Mesothelial cell of epicardium (in vitro differentiated cells): ENCODE results near the gene GNRHR. TPM values are rescaled to one million over a fixed set of nuclear protein-coding genes. Genes with fewer than 3 reads are reported as not detected.
"Not testable (repeated sequence)": the region's sequence is repeated elsewhere in the genome, so short reads cannot be mapped to it uniquely, and the experiment has no call there.

ENCODE experiments used
- DNase-seq, 2 experiments: peaks; one replicate each; pipeline ENCODE4 v3.0.0; 2021; ENCODE audit warnings: low spot score in 2 of 2; ENCODE audit not compliant: unreplicated experiment in 2 of 2
- H3K27ac Mint-ChIP-seq: 2 replicates; pipeline ENCODE4 v1.8.0; 2021; ENCODE audit warnings: mixed read lengths
- H3K27me3 Mint-ChIP-seq: 2 replicates; pipeline ENCODE4 v1.8.0; 2021; ENCODE audit warnings: low read depth, mixed read lengths
- H3K36me3 Mint-ChIP-seq: 2 replicates; pipeline ENCODE4 v1.8.0; 2021; ENCODE audit warnings: mixed read lengths
- H3K4me1 Mint-ChIP-seq: 2 replicates; pipeline ENCODE4 v1.8.0; 2021; ENCODE audit warnings: mixed read lengths
- H3K4me3 Mint-ChIP-seq: 2 replicates; pipeline ENCODE4 v1.8.0; 2021; ENCODE audit warnings: mild to moderate bottlenecking, moderate library complexity, mixed read lengths
- H3K9me3 Mint-ChIP-seq: 2 replicates; pipeline ENCODE4 v1.8.0; 2021; ENCODE audit warnings: mixed read lengths
- total RNA-seq: library from RNA; stranded (reverse); gene quantifications from 3 replicates; pipeline ENCODE4 v1.2.1, GENCODE V29; 2021
- TF ChIP-seq, protein P1 (sequence below): fragments of 200-600 bp; sonication (generic); IDR thresholded peaks from one replicate; pipeline ENCODE4 v1.5.0; 2021; ENCODE audit warnings: antibody characterized with exemption; ENCODE audit not compliant: unreplicated experiment

Gene GNRHR
- total RNA-seq, 1 donor from 2014 or later, result not detected

DNA sequence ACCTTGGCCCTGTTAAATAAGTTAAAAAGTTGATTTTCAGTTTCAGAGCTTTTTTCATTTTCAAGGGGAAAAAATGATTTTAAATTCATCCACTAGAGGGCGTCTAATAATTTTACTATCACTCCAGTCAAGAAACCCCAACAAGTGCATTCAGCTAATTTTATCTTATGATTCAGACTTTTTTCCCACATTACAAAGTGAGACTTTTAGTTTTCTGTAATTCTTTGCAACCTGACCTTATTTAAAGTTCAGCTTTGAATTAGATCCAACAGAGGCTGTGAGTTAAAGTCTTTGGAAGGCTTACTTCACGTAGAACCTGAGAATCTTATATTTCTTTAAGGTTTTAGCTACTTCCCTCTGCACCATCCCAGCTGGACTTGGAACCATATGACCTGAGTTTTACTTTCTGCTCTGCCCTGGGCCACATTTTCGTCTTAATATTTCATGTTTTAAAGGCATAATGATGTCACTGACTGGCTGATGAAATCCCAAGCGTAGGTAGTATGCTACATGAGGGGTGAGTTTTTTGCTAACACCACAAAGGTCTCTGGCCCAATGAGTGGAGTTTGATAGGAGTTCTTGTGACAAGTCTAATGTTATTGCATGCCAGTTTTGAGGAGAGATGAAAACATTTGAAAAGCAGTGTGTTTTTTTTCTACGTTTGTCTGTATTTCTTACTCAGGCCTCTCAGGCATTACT lies 7.2 kb downstream of the GNRHR start:
- no peaks in the 10 kb centered on the region for H3K4me1 Mint-ChIP-seq
- H3K4me3 Mint-ChIP-seq, result no peak overlapping the region
- no peak for DNase-seq
- H3K36me3 Mint-ChIP-seq, result no peaks in the 10 kb centered on the region
- H3K27me3 Mint-ChIP-seq, result no peaks in the 10 kb centered on the region
- no peak overlapping the region for H3K27ac Mint-ChIP-seq
- TF ChIP-seq, protein P1, sequence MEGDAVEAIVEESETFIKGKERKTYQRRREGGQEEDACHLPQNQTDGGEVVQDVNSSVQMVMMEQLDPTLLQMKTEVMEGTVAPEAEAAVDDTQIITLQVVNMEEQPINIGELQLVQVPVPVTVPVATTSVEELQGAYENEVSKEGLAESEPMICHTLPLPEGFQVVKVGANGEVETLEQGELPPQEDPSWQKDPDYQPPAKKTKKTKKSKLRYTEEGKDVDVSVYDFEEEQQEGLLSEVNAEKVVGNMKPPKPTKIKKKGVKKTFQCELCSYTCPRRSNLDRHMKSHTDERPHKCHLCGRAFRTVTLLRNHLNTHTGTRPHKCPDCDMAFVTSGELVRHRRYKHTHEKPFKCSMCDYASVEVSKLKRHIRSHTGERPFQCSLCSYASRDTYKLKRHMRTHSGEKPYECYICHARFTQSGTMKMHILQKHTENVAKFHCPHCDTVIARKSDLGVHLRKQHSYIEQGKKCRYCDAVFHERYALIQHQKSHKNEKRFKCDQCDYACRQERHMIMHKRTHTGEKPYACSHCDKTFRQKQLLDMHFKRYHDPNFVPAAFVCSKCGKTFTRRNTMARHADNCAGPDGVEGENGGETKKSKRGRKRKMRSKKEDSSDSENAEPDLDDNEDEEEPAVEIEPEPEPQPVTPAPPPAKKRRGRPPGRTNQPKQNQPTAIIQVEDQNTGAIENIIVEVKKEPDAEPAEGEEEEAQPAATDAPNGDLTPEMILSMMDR, result peak; percentile 96
- H3K9me3 Mint-ChIP-seq, result peaks cover 3% of the 10 kb centered on the region

DNA sequence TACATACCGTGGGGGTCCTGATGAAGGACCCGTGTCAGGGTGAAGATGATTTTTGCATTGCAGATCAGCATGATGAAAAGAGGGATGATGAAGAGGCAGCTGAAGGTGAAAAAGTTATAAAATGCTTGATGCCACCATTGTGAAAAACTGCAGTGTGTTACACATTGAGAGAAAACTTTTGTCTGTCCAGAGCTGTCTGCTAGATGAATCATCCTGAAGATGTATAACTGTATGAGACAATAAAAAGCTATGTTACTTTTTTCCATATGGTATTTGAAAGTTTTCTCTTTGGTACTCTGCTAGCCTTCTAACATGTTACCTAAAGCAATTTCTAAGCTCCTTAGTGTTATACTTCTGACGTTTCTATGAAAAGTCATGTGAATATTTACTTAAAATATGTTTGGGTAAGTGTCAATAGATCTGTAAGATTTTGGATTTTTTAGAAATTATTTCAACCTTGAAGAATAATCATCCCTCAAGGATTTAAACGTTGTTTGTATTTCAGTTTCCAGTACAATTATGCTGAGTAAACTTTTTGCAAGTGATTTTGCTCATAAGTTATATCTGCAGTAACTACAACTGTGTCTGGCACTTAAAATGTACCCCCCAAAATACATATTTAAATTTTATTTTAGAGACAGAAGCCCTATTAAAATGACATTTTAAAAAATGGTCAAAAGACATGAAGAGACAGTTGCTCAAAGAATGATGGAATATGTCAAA lies 9.5 kb downstream of the GNRHR start:
- DNase-seq, result no peak
- no peaks in the 10 kb centered on the region for H3K4me1 Mint-ChIP-seq

GRCh38 chr4:67743194-67743593 lies 11.0 kb downstream of the GNRHR start:
- Mint-ChIP-seq H3K4me1 (no peaks in the 10 kb centered on the region), H3K27me3 (no peaks in the 10 kb centered on the region), H3K27ac (no peak overlapping the region), H3K9me3 (peaks cover 6% of the 10 kb centered on the region), H3K4me3 (no peak overlapping the region), H3K36me3 (no peaks in the 10 kb centered on the region)
- no peak for DNase-seq
- TF ChIP-seq, protein P1, result no peak

More for the DNA sequence above, 9.5 kb downstream of the GNRHR start:
- no peaks in the 10 kb centered on the region for H3K36me3 Mint-ChIP-seq
- peaks cover 6% of the 10 kb centered on the region for H3K9me3 Mint-ChIP-seq
- TF ChIP-seq, protein P1, result no peak
- no peak overlapping the region for H3K4me3 Mint-ChIP-seq
- no peaks in the 10 kb centered on the region for H3K27me3 Mint-ChIP-seq
- H3K27ac Mint-ChIP-seq, result no peak overlapping the region

GRCh38 chr4:67736262-67736661 lies 17.9 kb downstream of the GNRHR start:
- no peak overlapping the region for H3K27ac Mint-ChIP-seq
- no peak for DNase-seq

GRCh38 chr4:67735325-67735724 lies 18.9 kb downstream of the GNRHR start:
- Mint-ChIP-seq H3K27me3 (no peaks in the 10 kb centered on the region), H3K27ac (no peak overlapping the region), H3K4me3 (no peak overlapping the region), H3K4me1 (no peaks in the 10 kb centered on the region), H3K9me3 (no peaks in the 10 kb centered on the region), H3K36me3 (peaks cover 18% of the 10 kb centered on the region)
- no peak for DNase-seq
- TF ChIP-seq, protein P1, result no peak

More at GRCh38 chr4:67736262-67736661, 17.9 kb downstream of the GNRHR start:
- Mint-ChIP-seq H3K9me3 (no peaks in the 10 kb centered on the region), H3K27me3 (no peaks in the 10 kb centered on the region), H3K36me3 (peaks cover 15% of the 10 kb centered on the region), H3K4me1 (no peaks in the 10 kb centered on the region), H3K4me3 (no peak overlapping the region)
- TF ChIP-seq, protein P1, result no peak

GRCh38 chr4:67730511-67730910 lies 23.7 kb downstream of the GNRHR start:
- H3K27ac Mint-ChIP-seq, DNase-seq, H3K27me3 Mint-ChIP-seq, H3K4me3 Mint-ChIP-seq, H3K4me1 Mint-ChIP-seq: not testable (repeated sequence)
- H3K36me3 Mint-ChIP-seq, result peaks cover 29% of the 10 kb centered on the region
- peaks cover 19% of the 10 kb centered on the region for H3K9me3 Mint-ChIP-seq
